Measurements from ENCODE around the gene THRB.

DNA sequence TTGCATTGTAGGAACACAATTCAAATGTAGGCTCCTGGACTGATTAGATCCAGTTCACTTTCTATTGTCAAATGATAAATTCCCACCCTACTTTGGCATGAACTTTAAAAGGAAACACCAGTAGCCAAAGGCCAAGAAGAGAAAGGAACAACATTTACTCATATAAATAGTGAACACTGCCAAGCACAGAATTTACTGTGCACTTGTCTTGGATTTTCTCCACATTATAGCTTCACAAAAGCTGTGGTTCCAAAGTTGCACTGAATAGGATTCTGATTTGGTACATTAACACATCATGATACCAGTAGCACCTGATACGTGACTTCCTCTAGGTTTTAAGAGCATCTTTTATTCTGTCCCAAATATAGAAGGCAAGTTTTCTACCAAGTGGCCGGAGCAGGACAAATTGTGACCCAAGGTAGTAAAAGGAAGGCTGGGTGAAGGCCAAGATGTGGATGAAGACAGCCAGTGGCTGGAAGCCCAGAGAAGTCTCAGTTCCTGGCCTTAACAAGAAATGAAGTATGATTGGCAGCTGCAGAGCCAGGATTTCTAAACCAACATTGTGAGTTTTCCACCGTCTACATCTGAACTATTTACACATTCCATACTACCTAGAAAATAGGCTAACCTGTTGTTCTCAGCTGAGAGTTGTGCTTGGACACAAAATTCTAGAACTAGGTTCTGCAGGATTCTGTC lies 206.7 kb downstream of the THRB start:
- TF ChIP-seq POLR2A (IDR thresholded peaks at IDR 0.05) (no peak), EP300 (IDR thresholded peaks at IDR 0.05) (no peak), POLR2AphosphoS5 (IDR thresholded peaks at IDR 0.05) (no peak)
- TF ChIP-seq, protein P1, sequence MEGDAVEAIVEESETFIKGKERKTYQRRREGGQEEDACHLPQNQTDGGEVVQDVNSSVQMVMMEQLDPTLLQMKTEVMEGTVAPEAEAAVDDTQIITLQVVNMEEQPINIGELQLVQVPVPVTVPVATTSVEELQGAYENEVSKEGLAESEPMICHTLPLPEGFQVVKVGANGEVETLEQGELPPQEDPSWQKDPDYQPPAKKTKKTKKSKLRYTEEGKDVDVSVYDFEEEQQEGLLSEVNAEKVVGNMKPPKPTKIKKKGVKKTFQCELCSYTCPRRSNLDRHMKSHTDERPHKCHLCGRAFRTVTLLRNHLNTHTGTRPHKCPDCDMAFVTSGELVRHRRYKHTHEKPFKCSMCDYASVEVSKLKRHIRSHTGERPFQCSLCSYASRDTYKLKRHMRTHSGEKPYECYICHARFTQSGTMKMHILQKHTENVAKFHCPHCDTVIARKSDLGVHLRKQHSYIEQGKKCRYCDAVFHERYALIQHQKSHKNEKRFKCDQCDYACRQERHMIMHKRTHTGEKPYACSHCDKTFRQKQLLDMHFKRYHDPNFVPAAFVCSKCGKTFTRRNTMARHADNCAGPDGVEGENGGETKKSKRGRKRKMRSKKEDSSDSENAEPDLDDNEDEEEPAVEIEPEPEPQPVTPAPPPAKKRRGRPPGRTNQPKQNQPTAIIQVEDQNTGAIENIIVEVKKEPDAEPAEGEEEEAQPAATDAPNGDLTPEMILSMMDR (IDR thresholded peaks at IDR 0.05): no peak
